PC-9 (cell line): Measurements from ENCODE around the gene CCDC12. TPM values are rescaled to one million over a fixed set of nuclear protein-coding genes. Genes with fewer than 3 reads are reported as not detected.
"Not testable (repeated sequence)": the region's sequence is repeated elsewhere in the genome, so short reads cannot be mapped to it uniquely, and the experiment has no call there.

Experiments
- BruUV-seq: library from RNA; stranded (reverse); fragments of 400-500 nt; replicated peaks from 2 replicates; lab custom pipeline; 2021; lab: Mats Ljungman, UMichigan
- CTCF ChIA-PET: fragments of 300-600 bp; sonication (Branson Sonifier 250); formaldehyde crosslinking; loops from one replicate; lab custom pipeline; 2022; ENCODE audit warnings: antibody characterized with exemption; lab: Charles Lee
- POLR2A ChIA-PET: fragments of 300-600 bp; sonication (Branson Sonifier 250); formaldehyde crosslinking; loops from one replicate; lab custom pipeline; 2022; ENCODE audit warnings: antibody characterized with exemption; ENCODE audit not compliant: unreplicated experiment; lab: Charles Lee
- DNase-seq, 2 experiments: peaks; one replicate each; pipeline versions ENCODE4 v3.0.0 to v3.0.0-alpha.2; 2015 to 2022; ENCODE audit warnings: mixed read lengths in 1 of 2
- H2AFZ ChIP-seq: fragments of 200-600 bp; sonication (generic); 2 replicates; pipeline ENCODE4 v1.8.1; 2017; ENCODE audit warnings: antibody characterized with exemption
- H3F3A ChIP-seq: fragments of 200-600 bp; sonication (generic); 2 replicates; pipeline ENCODE4 v1.8.1; 2017; ENCODE audit warnings: antibody characterized with exemption, mild to moderate bottlenecking, low read depth; ENCODE audit not compliant: insufficient read depth
- H3K27ac ChIP-seq: fragments of 200-600 bp; sonication (generic); 2 replicates; pipeline ENCODE4 v1.6.1; 2016; ENCODE audit warnings: mixed run types
- H3K27me3 ChIP-seq: fragments of 200-600 bp; sonication (generic); 2 replicates; pipeline ENCODE4 v1.6.1; 2016; ENCODE audit warnings: low read depth, mixed run types; ENCODE audit not compliant: insufficient read depth
- H3K36me3 ChIP-seq: fragments of 200-600 bp; sonication (generic); 2 replicates; pipeline ENCODE4 v1.6.1; 2016; ENCODE audit warnings: low read depth, mixed run types
- H3K4me1 ChIP-seq: fragments of 200-600 bp; sonication (generic); replicated peaks from 2 replicates; pipeline ENCODE4 v1.6.1; 2016; ENCODE audit warnings: mixed run types; ENCODE audit not compliant: insufficient read depth
- H3K4me2 ChIP-seq: fragments of 200-600 bp; sonication (generic); 2 replicates; pipeline ENCODE4 v1.6.1; 2017; ENCODE audit warnings: mixed run types
- H3K4me3 ChIP-seq: fragments of 200-600 bp; sonication (generic); 2 replicates; pipeline ENCODE4 v1.6.1; 2016; ENCODE audit warnings: mixed run types
- H3K79me2 ChIP-seq: fragments of 200-600 bp; sonication (generic); 2 replicates; pipeline ENCODE4 v1.6.1; 2017; ENCODE audit warnings: low read depth, mixed run types
- H3K9me2 ChIP-seq: fragments of 200-600 bp; sonication (generic); 2 replicates; pipeline ENCODE4 v1.8.1; 2017; ENCODE audit warnings: mild to moderate bottlenecking; ENCODE audit not compliant: insufficient read depth
- H3K9me3 ChIP-seq: fragments of 200-600 bp; sonication (generic); 2 replicates; pipeline ENCODE4 v1.8.1; 2016; ENCODE audit warnings: low read depth; ENCODE audit not compliant: insufficient read depth
- H4K20me1 ChIP-seq: fragments of 200-600 bp; sonication (generic); 2 replicates; pipeline ENCODE4 v1.8.1; 2017; ENCODE audit not compliant: insufficient read depth
- EZH2 ChIP-seq: fragments of 200-600 bp; sonication (generic); IDR thresholded peaks from 2 replicates; pipeline ENCODE4 v1.8.0; 2017; ENCODE audit warnings: antibody characterized with exemption, low read depth
- intact Hi-C: fragments of 100-400 bp; cut with micrococcal nuclease; formaldehyde crosslinking; loops from one replicate; pipeline ENCODE4 v1.10.0; 2022; ENCODE audit not compliant: unreplicated experiment
- total RNA-seq: library from RNA; stranded (reverse); gene quantifications from 2 replicates; pipeline ENCODE4 v1.2.3, GENCODE V29; 2021
- TF ChIP-seq, protein P1 (sequence below): fragments of 200-600 bp; sonication (generic); conservative IDR thresholded peaks from 2 replicates; pipeline ENCODE4 v1.6.1; 2017; ENCODE audit warnings: mixed run types, antibody characterized with exemption, mild to moderate bottlenecking, moderate library complexity

The CCDC12 gene
- total RNA-seq, 1 experiment from 2014 or later: 39.3 TPM

DNA sequence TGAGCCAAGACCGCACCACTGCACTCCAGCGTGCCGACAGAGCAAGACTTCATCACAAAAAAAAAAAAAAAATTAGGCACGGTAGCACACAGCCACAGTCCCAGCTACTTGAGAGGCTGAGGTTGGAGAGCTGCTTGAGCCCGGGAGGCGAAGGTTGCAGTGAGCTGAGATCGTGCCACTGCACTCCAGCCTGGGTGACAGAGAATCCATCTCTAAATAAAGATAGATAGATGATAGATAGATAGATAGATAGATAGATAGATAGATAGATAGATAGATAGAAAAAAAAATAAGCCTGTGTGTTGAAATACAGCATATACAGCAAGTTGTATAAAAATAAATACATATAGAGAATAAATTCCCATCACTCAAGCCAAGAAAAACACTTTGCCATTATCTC, 61.7 kb downstream of the CCDC12 start:
- H3K9me2 ChIP-seq: no peaks in the 10 kb centered on the region
- peaks cover 7% of the 10 kb centered on the region; the same call in 1 of the 2 replicates for H3K9me3 ChIP-seq
- CTCF ChIA-PET: no interaction called here
- no peaks in the 10 kb centered on the region for H3K4me1 ChIP-seq
- H3K36me3 ChIP-seq: peaks cover 11% of the 10 kb centered on the region
- POLR2A ChIA-PET: interaction anchor here (0.6 kb wide), 1 partner anchor 91 kb away, joined by 3 read pairs; no protein-coding TSS in a partner anchor
- H4K20me1 ChIP-seq: no peaks in the 10 kb centered on the region
- DNase-seq: no peak
- H3K79me2 ChIP-seq: no peaks in the 10 kb centered on the region
- no TSS peak for BruUV-seq
- peaks cover 14% of the 10 kb centered on the region; the same call in 1 of the 2 replicates for H3F3A ChIP-seq
- H2AFZ ChIP-seq: no peak overlapping the region
- no peak for TF ChIP-seq EZH2
- TF ChIP-seq, protein P1, sequence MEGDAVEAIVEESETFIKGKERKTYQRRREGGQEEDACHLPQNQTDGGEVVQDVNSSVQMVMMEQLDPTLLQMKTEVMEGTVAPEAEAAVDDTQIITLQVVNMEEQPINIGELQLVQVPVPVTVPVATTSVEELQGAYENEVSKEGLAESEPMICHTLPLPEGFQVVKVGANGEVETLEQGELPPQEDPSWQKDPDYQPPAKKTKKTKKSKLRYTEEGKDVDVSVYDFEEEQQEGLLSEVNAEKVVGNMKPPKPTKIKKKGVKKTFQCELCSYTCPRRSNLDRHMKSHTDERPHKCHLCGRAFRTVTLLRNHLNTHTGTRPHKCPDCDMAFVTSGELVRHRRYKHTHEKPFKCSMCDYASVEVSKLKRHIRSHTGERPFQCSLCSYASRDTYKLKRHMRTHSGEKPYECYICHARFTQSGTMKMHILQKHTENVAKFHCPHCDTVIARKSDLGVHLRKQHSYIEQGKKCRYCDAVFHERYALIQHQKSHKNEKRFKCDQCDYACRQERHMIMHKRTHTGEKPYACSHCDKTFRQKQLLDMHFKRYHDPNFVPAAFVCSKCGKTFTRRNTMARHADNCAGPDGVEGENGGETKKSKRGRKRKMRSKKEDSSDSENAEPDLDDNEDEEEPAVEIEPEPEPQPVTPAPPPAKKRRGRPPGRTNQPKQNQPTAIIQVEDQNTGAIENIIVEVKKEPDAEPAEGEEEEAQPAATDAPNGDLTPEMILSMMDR: no peak
- H3K4me3 ChIP-seq: no peak overlapping the region
- intact Hi-C loops: no loop called here
- no peak overlapping the region for H3K27ac ChIP-seq
- H3K4me2 ChIP-seq: no peak overlapping the region
- H3K27me3 ChIP-seq: no peaks in the 10 kb centered on the region

GRCh38 chr3:46913644-46914043, 62.9 kb downstream of the CCDC12 start:
- no peak overlapping the region for H2AFZ ChIP-seq
- no peak overlapping the region for H3K27ac ChIP-seq
- H3K9me3 ChIP-seq: peaks cover 7% of the 10 kb centered on the region; the same call in 1 of the 2 replicates
- ChIA-PET CTCF (no interaction called here), POLR2A (interaction anchor here (0.5 to 0.9 kb wide), 2 partner anchors 16 to 63 kb away, joined by 3 to 23 read pairs; no protein-coding TSS in a partner anchor)
- no peaks in the 10 kb centered on the region for H3K79me2 ChIP-seq
- no peaks in the 10 kb centered on the region for H3K27me3 ChIP-seq
- intact Hi-C loops: no loop called here
- H3K4me3 ChIP-seq: no peak overlapping the region
- no peaks in the 10 kb centered on the region for H3K4me1 ChIP-seq
- H3K9me2 ChIP-seq: no peaks in the 10 kb centered on the region
- H3F3A ChIP-seq: peaks cover 14% of the 10 kb centered on the region; the same call in 1 of the 2 replicates
- H3K36me3 ChIP-seq: peaks cover 7% of the 10 kb centered on the region
- H4K20me1 ChIP-seq: no peaks in the 10 kb centered on the region
- TF ChIP-seq, protein P1: no peak
- TF ChIP-seq EZH2: no peak
- H3K4me2 ChIP-seq: no peak overlapping the region
- no TSS peak for BruUV-seq
- no peak for DNase-seq

GRCh38 chr3:46912986-46913385, 63.6 kb downstream of the CCDC12 start:
- Histone ChIP-seq H3K27me3 (no peaks in the 10 kb centered on the region), H3K4me2 (no peak overlapping the region), H3K4me3 (no peak overlapping the region), H3K27ac (no peak overlapping the region), H3K4me1 (no peaks in the 10 kb centered on the region), H3K79me2 (no peaks in the 10 kb centered on the region), H3K9me2 (no peaks in the 10 kb centered on the region), H3K9me3 (peaks cover 7% of the 10 kb centered on the region; the same call in 1 of the 2 replicates), H3K36me3 (peaks cover 4% of the 10 kb centered on the region), H4K20me1 (no peaks in the 10 kb centered on the region), H2AFZ (no peak overlapping the region), H3F3A (peaks cover 14% of the 10 kb centered on the region; the same call in 1 of the 2 replicates)
- POLR2A ChIA-PET: interaction anchor here (0.9 kb wide), 1 partner anchor 64 kb away, joined by 23 read pairs; no protein-coding TSS in a partner anchor
- no TSS peak for BruUV-seq
- TF ChIP-seq, protein P1: no peak
- no peak for TF ChIP-seq EZH2
- intact Hi-C loops: no loop called here
- no peak for DNase-seq
- CTCF ChIA-PET: no interaction called here

- H3K27me3 ChIP-seq, H3K9me3 ChIP-seq, H4K20me1 ChIP-seq, H3F3A ChIP-seq, intact Hi-C loops, H2AFZ ChIP-seq, H3K4me1 ChIP-seq, BruUV-seq, H3K79me2 ChIP-seq, H3K9me2 ChIP-seq, H3K4me3 ChIP-seq, H3K4me2 ChIP-seq, DNase-seq, POLR2A ChIA-PET, H3K27ac ChIP-seq, H3K36me3 ChIP-seq: not testable (repeated sequence)
- CTCF ChIA-PET: interaction anchor here (0.6 kb wide), 1 partner anchor 598 kb away, joined by 8 read pairs; no protein-coding TSS in a partner anchor
These were observed 65.6 kb downstream of the CCDC12 start for GRCh38 chr3:46910914-46911313.
